ENCODE results near the gene CORO1A.
"Not testable (repeated sequence)": the region's sequence is repeated elsewhere in the genome, so short reads cannot be mapped to it uniquely, and the experiment has no call there.

GRCh38 chr16:30199608-30200343 is 16.4 kb downstream of the CORO1A start:
- not testable (repeated sequence) for TF ChIP-seq CTCF (IDR thresholded peaks at IDR 0.05; ENCODE audit: borderline replicate concordance, extremely low read depth, low read length, poor library complexity, severe bottlenecking); EZH2 (IDR thresholded peaks at IDR 0.05; ENCODE audit: borderline replicate concordance, low read depth, low read length, severe bottlenecking)
